MM.1S (cell line): Measurements from ENCODE around the gene UBE2R2.

Experiments used
- DNase-seq: peaks from one replicate; pipeline ENCODE4 v3.0.0-alpha.2; 2015
- H2AFZ ChIP-seq: fragments of 300-600 bp; sonication (generic); 2 replicates; pipeline ENCODE4 v1.6.0; 2016; ENCODE audit warnings: antibody characterized with exemption, low read length
- H3F3A ChIP-seq: fragments of 300-600 bp; sonication (generic); 2 replicates; pipeline ENCODE4 v1.6.1; 2016; ENCODE audit warnings: mild to moderate bottlenecking, antibody characterized with exemption, low read length, moderate library complexity, mixed read lengths; ENCODE audit not compliant: insufficient read depth
- H3K27ac ChIP-seq: fragments of 300-600 bp; sonication (generic); 2 replicates; pipeline ENCODE4 v1.5.1; 2016; ENCODE audit warnings: mild to moderate bottlenecking, low read length
- H3K27me3 ChIP-seq: fragments of 300-600 bp; sonication (generic); replicated peaks from 2 replicates; pipeline ENCODE4 v1.6.0; 2016; ENCODE audit warnings: low read length; ENCODE audit not compliant: insufficient read depth
- H3K36me3 ChIP-seq: fragments of 300-600 bp; sonication (generic); replicated peaks from 2 replicates; pipeline ENCODE4 v1.6.1; 2016; ENCODE audit warnings: mild to moderate bottlenecking, low read length, mixed read lengths; ENCODE audit not compliant: insufficient read depth
- H3K4me1 ChIP-seq: fragments of 300-600 bp; sonication (generic); 2 replicates; pipeline ENCODE4 v1.6.1; 2016; ENCODE audit warnings: low read length, mixed read lengths
- H3K4me2 ChIP-seq: fragments of 300-600 bp; sonication (generic); 2 replicates; pipeline ENCODE4 v1.6.0; 2016; ENCODE audit warnings: low read depth, low read length
- H3K4me3 ChIP-seq: fragments of 300-600 bp; sonication (generic); 2 replicates; pipeline ENCODE4 v1.5.1; 2016; ENCODE audit warnings: low read length, mixed read lengths
- H3K79me2 ChIP-seq: fragments of 300-600 bp; sonication (generic); 2 replicates; pipeline ENCODE4 v1.6.1; 2016; ENCODE audit warnings: mixed run types, low read length, mixed read lengths
- H3K9ac ChIP-seq: fragments of 300-600 bp; sonication (generic); 2 replicates; pipeline ENCODE4 v1.6.1; 2016; ENCODE audit warnings: low read length, mixed read lengths
- H3K9me2 ChIP-seq: fragments of 300-600 bp; sonication (generic); replicated peaks from 2 replicates; pipeline ENCODE4 v1.6.1; 2016; ENCODE audit warnings: mild to moderate bottlenecking, low read length, mixed read lengths; ENCODE audit not compliant: insufficient read depth
- H3K9me3 ChIP-seq: fragments of 300-600 bp; sonication (generic); replicated peaks from 2 replicates; pipeline ENCODE4 v1.6.1; 2016; ENCODE audit warnings: mild to moderate bottlenecking, low read length, mixed read lengths; ENCODE audit not compliant: insufficient read depth
- H4K20me1 ChIP-seq: fragments of 300-600 bp; sonication (generic); 2 replicates; pipeline ENCODE4 v1.6.1; 2016; ENCODE audit warnings: mild to moderate bottlenecking, low read length, moderate library complexity, mixed read lengths; ENCODE audit not compliant: insufficient read depth
- EZH2 ChIP-seq: fragments of 300-600 bp; sonication (generic); optimal IDR thresholded peaks from 2 replicates; pipeline ENCODE3; 2017; ENCODE audit warnings: low read depth, mild to moderate bottlenecking, antibody characterized with exemption, low read length, mixed read lengths
- EZH2phosphoT487 ChIP-seq: fragments of 300-600 bp; sonication (generic); IDR thresholded peaks from 2 replicates; pipeline ENCODE4 v1.6.1; 2018; ENCODE audit warnings: antibody characterized with exemption, low read length
- TF ChIP-seq, protein P1 (sequence below): fragments of 300-600 bp; sonication (generic); IDR thresholded peaks from 2 replicates; pipeline ENCODE4 v1.5.1; 2016; ENCODE audit warnings: antibody characterized with exemption, low read length, mixed read lengths

The UBE2R2 gene

DNA sequence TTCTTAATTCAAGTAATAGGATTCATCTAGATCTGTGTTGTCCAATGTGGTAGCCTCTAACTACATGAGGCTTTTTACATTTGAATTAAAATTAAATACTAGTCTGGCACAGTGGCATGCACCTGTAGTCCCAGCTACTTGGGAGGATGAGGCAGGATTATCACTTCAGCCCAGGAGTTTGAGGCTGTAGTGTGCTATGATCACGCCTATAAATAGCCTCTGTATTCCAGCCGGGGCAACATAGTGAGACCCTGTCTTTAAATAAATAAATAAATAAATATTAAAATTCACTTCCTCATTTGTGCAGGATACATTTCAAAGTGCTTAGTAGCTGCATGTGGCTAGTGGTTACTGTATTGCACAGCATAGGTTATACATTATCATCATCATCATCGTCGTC is 91.8 kb downstream of the UBE2R2 start:
- Histone ChIP-seq H2AFZ (no peak overlapping the region), H3K4me2 (no peak overlapping the region), H3K9ac (no peak overlapping the region), H3K27me3 (no peaks in the 10 kb centered on the region), H4K20me1 (no peaks in the 10 kb centered on the region), H3K79me2 (peaks cover 34% of the 10 kb centered on the region), H3K36me3 (no peaks in the 10 kb centered on the region), H3K27ac (no peak overlapping the region), H3F3A (no peaks in the 10 kb centered on the region), H3K9me3 (no peaks in the 10 kb centered on the region), H3K4me1 (no peaks in the 10 kb centered on the region), H3K4me3 (no peak overlapping the region), H3K9me2 (no peaks in the 10 kb centered on the region)
- DNase-seq: no peak
- no peak for TF ChIP-seq EZH2phosphoT487
- TF ChIP-seq, protein P1, sequence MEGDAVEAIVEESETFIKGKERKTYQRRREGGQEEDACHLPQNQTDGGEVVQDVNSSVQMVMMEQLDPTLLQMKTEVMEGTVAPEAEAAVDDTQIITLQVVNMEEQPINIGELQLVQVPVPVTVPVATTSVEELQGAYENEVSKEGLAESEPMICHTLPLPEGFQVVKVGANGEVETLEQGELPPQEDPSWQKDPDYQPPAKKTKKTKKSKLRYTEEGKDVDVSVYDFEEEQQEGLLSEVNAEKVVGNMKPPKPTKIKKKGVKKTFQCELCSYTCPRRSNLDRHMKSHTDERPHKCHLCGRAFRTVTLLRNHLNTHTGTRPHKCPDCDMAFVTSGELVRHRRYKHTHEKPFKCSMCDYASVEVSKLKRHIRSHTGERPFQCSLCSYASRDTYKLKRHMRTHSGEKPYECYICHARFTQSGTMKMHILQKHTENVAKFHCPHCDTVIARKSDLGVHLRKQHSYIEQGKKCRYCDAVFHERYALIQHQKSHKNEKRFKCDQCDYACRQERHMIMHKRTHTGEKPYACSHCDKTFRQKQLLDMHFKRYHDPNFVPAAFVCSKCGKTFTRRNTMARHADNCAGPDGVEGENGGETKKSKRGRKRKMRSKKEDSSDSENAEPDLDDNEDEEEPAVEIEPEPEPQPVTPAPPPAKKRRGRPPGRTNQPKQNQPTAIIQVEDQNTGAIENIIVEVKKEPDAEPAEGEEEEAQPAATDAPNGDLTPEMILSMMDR: no peak

DNA sequence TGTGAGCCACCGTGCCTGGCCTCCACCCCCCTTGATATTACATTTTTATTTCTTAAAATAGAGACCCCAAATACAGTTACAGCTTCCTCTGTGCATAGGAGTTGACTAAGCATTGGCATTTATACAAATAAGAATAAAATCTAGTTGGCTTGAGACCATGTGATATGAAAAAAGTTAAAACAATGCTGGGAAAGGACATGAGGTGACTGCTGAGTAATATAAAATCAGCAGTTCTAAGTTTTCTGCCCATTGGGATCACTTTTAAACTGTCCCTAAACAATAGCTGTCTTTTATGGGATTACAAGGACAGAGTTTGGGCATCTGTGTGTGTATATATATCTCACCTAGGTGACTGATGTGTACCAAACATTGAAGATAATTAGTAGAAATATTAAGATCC is 96.6 kb downstream of the UBE2R2 start:
- Histone ChIP-seq H3K79me2 (0 out of 2 replicates have a peak, but pooled peaks cover 12% of the 10 kb centered on the region), H3K4me2 (no peak overlapping the region), H3K9me3 (no peaks in the 10 kb centered on the region), H3K9me2 (no peaks in the 10 kb centered on the region), H3K9ac (no peak overlapping the region), H3F3A (no peaks in the 10 kb centered on the region), H4K20me1 (no peaks in the 10 kb centered on the region), H3K27me3 (no peaks in the 10 kb centered on the region), H3K4me3 (no peak overlapping the region), H3K4me1 (no peaks in the 10 kb centered on the region), H2AFZ (no peak overlapping the region), H3K36me3 (no peaks in the 10 kb centered on the region; the same call in 1 of the 2 replicates), H3K27ac (no peak overlapping the region)
- no peak for TF ChIP-seq EZH2phosphoT487
- TF ChIP-seq, protein P1: no peak
- no peak for TF ChIP-seq EZH2
- DNase-seq: no peak

DNA sequence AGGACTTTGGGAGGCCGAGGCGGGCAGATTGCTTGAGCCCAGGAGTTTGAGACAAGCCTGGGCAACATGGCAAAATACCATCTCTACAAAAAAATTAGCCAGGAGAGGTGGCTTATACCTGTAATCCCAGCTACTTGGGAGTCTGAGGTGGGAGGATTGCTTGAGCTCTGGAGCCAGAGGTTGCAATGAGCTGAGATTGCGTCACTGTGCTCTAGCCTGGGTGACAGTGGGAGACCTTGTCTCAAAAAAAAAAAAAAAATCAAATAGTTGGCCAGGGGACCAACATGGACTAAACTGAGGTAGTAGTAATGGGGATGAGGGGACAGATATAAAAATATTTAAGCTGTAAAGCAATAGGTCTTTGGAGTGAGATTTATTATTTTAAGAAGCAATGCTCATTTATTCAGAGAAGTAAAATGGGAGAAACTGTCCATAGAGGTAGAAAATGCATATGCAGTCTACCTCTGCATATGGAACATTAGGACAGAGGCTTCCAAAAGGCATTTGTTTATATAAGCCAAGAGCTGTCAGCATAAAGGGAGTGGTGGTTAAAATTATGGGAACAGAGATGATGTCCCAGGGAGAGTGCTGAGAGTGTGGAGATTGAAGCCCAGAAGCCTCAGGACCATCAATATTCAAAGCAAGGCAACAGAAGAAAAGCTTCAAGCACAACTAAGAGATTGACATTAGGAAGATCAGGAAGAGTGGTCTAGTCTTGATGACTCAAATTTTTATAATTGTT is 98.1 kb downstream of the UBE2R2 start:
- Histone ChIP-seq H3K36me3 (no peaks in the 10 kb centered on the region; the same call in 1 of the 2 replicates), H3K4me1 (no peaks in the 10 kb centered on the region), H3K27me3 (no peaks in the 10 kb centered on the region), H3F3A (no peaks in the 10 kb centered on the region), H3K4me3 (no peak overlapping the region), H3K27ac (no peak overlapping the region), H3K9me3 (no peaks in the 10 kb centered on the region), H3K9me2 (no peaks in the 10 kb centered on the region), H4K20me1 (no peaks in the 10 kb centered on the region), H3K79me2 (0 out of 2 replicates have a peak, but pooled peaks cover 3% of the 10 kb centered on the region), H2AFZ (no peak overlapping the region), H3K9ac (no peak overlapping the region), H3K4me2 (no peak overlapping the region)
- TF ChIP-seq EZH2 (no peak), EZH2phosphoT487 (no peak)
- TF ChIP-seq, protein P1: no peak
- DNase-seq: no peak
